ENCODE results near the gene LRPAP1.
"Not testable (repeated sequence)": the region's sequence is repeated elsewhere in the genome, so short reads cannot be mapped to it uniquely, and the experiment has no call there.

DNA sequence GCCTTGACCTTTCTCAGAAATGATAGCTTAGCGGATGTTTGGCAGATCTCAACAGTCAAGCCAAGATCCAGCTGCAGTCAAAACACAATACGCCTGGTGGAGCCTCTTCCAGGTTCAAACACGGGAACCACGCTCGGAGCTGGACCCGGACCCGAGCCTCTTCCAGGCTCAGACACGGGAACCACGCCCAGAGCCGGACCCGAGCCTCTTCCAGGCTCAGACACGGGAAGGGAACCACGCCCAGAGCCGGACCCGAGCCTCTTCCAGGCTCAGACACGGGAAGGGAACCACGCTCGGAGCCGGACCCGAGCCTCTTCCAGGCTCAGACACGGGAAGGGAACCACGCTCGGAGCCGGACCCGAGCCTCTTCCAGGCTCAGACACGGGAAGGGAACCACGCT lies 20.6 kb downstream of the LRPAP1 start:
- TF ChIP-seq, protein P1, sequence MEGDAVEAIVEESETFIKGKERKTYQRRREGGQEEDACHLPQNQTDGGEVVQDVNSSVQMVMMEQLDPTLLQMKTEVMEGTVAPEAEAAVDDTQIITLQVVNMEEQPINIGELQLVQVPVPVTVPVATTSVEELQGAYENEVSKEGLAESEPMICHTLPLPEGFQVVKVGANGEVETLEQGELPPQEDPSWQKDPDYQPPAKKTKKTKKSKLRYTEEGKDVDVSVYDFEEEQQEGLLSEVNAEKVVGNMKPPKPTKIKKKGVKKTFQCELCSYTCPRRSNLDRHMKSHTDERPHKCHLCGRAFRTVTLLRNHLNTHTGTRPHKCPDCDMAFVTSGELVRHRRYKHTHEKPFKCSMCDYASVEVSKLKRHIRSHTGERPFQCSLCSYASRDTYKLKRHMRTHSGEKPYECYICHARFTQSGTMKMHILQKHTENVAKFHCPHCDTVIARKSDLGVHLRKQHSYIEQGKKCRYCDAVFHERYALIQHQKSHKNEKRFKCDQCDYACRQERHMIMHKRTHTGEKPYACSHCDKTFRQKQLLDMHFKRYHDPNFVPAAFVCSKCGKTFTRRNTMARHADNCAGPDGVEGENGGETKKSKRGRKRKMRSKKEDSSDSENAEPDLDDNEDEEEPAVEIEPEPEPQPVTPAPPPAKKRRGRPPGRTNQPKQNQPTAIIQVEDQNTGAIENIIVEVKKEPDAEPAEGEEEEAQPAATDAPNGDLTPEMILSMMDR (IDR thresholded peaks at IDR 0.05 in 2 of 3, conservative IDR thresholded peaks at IDR 0.05 in 1 of 3; ENCODE audit: control insufficient read depth in 2 of 3, extremely low read depth in 1 of 3, insufficient read depth in 1 of 3, low read depth in 3 of 3, low read length in 3 of 3), result not testable (repeated sequence)
- TF ChIP-seq, protein P2, sequence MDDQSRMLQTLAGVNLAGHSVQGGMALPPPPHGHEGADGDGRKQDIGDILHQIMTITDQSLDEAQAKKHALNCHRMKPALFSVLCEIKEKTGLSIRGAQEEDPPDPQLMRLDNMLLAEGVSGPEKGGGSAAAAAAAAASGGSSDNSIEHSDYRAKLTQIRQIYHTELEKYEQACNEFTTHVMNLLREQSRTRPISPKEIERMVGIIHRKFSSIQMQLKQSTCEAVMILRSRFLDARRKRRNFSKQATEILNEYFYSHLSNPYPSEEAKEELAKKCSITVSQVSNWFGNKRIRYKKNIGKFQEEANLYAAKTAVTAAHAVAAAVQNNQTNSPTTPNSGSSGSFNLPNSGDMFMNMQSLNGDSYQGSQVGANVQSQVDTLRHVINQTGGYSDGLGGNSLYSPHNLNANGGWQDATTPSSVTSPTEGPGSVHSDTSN (IDR thresholded peaks at IDR 0.05; ENCODE audit: insufficient replicate concordance, low read depth, low read length), result not testable (repeated sequence)

Data from GM12878 (cell line).